IPS DF 6.9 (cell line): ENCODE data around the gene AIFM3.
"Not testable (repeated sequence)": the region's sequence is repeated elsewhere in the genome, so short reads cannot be mapped to it uniquely, and the experiment has no call there.

Experiments used
- DNase-seq: peaks from one replicate; pipeline ENCODE4 v3.0.0-alpha.2; 2013; ENCODE audit warnings: low read depth, low spot score
- H3K27ac ChIP-seq: one replicate; pipeline ENCODE4 v1.5.1; 2013; ENCODE audit warnings: low read length, control low read depth
- H3K27me3 ChIP-seq: 2 replicates; pipeline ENCODE4 v1.6.1; 2013; ENCODE audit warnings: mild to moderate bottlenecking, low read length; ENCODE audit not compliant: control insufficient read depth, insufficient read depth
- H3K36me3 ChIP-seq: 2 replicates; pipeline ENCODE4 v1.6.1; 2013; ENCODE audit warnings: low read length; ENCODE audit not compliant: control insufficient read depth, insufficient read depth
- H3K4me1 ChIP-seq: 2 replicates; pipeline ENCODE4 v1.6.1; 2013; ENCODE audit warnings: low read length; ENCODE audit not compliant: control insufficient read depth, insufficient read depth
- H3K4me3 ChIP-seq: 2 replicates; pipeline ENCODE4 v1.5.1; 2013; ENCODE audit warnings: mild to moderate bottlenecking, low read length
- H3K9me3 ChIP-seq: 2 replicates; pipeline ENCODE4 v1.6.1; 2013; ENCODE audit warnings: low read length, inconsistent platforms; ENCODE audit not compliant: control insufficient read depth, insufficient read depth
- WGBS: extraction: QIAGEN DNeasy Blood & Tissue Kit; methylation state at CpG from one replicate; pipeline ENCODE4 v1.1.7; 2013; ENCODE audit warnings: mixed read lengths, missing lambda C conversion rate; ENCODE audit not compliant: insufficient read length, insufficient coverage; 5-methylcytosine and 5-hydroxymethylcytosine counted together

The AIFM3 gene

DNA sequence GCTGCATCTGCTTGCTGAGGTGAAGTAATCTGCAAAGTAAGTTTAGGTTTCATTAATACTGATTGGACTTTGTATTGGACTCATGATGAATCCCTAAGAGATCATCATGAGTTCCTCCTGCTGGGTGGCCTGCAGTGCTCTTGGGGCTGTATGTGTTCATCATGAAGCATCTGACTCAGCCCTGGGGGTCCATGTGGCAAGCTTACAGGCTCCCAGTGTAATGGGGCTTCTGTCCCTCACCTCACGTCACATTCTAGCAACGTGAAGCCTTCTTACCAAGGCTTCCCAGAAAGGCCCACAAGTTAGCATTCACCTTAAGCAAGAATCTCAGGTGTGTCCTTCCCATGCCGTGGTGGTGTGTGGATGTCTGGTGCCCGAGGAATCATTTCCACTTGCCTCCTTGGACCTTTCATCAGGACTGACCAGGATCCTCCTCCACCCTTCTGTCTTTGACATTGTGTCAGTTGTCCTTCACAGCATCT lies 26.1 kb upstream of the AIFM3 start:
- no peak overlapping the region for H3K4me3 ChIP-seq
- no peak overlapping the region for H3K27ac ChIP-seq
- 0 out of 2 replicates have a peak, but pooled peaks cover 1% of the 10 kb centered on the region for H3K4me1 ChIP-seq
- H3K36me3 ChIP-seq, result peaks cover 3% of the 10 kb centered on the region
- H3K9me3 ChIP-seq, result no peaks in the 10 kb centered on the region
- no peak for DNase-seq
- no CpG with 5 or more reads among the region's 4 CpGs for WGBS
- H3K27me3 ChIP-seq, result no peaks in the 10 kb centered on the region

DNA sequence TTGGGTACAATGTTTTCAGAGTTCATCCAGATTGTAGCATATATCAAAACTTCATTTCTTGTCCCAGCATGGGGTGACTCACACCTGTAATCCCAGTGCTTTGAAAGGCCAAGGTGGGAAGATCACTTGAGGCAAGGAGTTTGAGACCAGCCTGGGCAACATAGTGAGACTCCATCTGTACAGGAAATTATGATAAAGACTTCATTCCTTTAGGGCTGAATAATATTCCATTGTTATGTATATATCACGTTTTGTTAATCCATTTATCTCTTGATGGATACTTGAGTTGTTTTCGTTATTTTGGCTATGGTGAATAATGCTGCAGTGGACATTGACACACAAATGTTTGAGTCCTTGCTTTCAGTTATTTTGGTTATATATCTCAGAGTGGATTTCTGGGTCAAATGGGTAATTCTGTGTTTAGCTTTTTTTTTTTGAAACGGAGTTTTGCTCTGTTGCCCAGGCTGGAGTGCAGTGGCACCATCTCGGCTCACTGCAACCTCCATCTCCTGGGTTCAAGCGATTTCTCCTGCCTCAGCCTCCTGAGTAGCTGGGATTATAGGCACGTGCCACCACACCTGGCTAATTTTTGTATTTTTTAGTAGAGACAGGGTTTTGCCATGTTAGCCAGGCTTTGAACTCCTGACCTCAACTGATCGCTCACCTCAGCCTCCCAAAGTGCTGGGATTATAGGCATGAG lies 24.7 kb upstream of the AIFM3 start:
- no CpG with 5 or more reads among the region's 7 CpGs for WGBS

GRCh38 chr22:20943104-20943933 lies 23.7 kb upstream of the AIFM3 start:
- Histone ChIP-seq H3K9me3 (no peaks in the 10 kb centered on the region), H3K4me1 (no peaks in the 10 kb centered on the region), H3K27me3 (no peaks in the 10 kb centered on the region), H3K4me3 (no peak overlapping the region), H3K27ac (no peak overlapping the region), H3K36me3 (no peaks in the 10 kb centered on the region)
- no peak for DNase-seq
- no CpG with 5 or more reads among the region's 8 CpGs for WGBS

More for the DNA sequence above, 24.7 kb upstream of the AIFM3 start:
- not testable (repeated sequence) for DNase-seq, H3K27me3 ChIP-seq, H3K27ac ChIP-seq, H3K4me1 ChIP-seq, H3K36me3 ChIP-seq, H3K9me3 ChIP-seq, H3K4me3 ChIP-seq

DNA sequence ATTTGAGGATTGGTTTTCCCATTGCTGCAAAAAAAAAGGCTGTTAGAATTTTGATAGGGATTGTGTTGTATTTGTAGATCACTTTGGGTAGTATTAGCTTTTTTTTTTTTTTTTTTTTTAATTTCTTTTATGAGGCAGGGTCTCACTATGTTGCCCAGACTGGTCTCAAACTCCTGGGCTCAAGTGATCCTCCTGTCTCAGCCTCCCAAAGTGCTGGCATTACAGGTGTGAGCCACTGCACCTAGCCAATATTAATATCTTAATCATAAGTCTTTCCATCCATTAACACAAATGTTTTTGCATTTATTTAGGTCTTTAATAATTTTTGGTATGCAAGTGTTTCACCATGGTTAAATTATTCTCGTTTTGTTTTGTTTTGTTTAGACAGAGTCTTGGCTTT lies 23.0 kb upstream of the AIFM3 start:
- no peaks in the 10 kb centered on the region for H3K4me1 ChIP-seq
- no peaks in the 10 kb centered on the region for H3K27me3 ChIP-seq
- DNase-seq, result no peak
- no peak overlapping the region for H3K27ac ChIP-seq
- H3K4me3 ChIP-seq, result no peak overlapping the region
- no peaks in the 10 kb centered on the region for H3K36me3 ChIP-seq
- H3K9me3 ChIP-seq, result no peaks in the 10 kb centered on the region
- no CpG with 5 or more reads among the region's 1 CpG for WGBS

DNA sequence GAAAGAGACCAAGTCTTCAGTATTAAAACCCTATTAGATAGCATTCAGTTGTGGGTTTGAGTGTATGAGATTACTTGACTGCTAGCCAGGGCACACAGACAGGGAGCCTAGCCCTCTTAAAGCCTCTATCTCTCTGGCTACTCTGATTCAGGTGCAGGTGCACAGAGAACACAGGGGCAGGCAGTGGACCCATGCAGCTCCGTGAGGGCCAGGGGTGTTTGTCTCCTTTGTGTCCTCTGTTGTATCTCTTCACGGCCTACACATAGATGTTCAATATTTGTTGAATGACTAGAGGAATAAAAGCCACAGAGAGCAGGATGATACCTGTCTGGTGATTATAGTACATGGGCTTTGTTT lies 21.5 kb upstream of the AIFM3 start:
- no peaks in the 10 kb centered on the region for H3K4me1 ChIP-seq
- peaks cover 8% of the 10 kb centered on the region; the same call in 1 of the 2 replicates for H3K36me3 ChIP-seq

DNA sequence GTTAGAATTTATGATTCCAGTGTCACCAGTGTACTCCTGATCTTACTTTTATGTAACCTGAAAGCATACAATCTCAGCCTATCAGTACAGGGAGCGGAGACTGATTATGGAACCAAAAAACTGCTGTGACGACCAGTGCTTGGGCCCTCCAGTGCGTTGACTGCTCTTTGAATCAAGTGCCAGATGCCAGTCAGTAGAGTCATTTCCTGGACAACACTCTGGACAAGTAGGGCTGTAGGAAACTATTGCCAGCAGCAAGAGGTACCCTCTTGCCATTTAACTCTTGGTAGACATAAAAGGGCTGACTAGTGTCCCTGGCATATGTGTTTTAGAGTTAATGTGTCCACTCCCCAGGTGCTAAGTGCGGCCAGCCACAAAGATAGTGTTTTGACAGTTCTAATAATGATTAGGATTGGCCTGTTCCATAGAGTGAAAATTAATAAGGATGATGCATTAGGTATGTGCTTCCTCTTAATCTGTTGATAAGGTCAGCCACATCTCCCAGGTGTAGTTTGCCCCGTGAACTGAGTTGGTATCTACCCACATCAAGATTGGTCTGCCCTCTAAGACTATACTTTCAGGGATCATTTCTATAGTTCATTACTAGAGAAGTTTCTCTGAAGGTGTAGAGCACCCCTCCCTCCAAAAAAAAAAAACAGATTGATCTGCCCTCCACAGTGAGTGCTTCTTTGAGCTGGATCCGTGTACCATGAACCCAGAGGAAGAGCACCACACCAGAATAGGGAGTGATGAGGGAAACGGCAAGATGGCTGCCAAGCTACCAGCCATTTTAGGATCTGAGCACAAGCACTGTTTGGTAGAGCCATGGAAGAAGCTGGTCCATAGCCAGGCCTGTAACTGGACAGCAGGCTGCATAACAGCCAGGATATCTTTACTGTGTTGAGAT lies 20.7 kb upstream of the AIFM3 start:
- no CpG with 5 or more reads among the region's 7 CpGs for WGBS
- Histone ChIP-seq H3K27me3 (no peaks in the 10 kb centered on the region), H3K36me3 (peaks cover 13% of the 10 kb centered on the region; the same call in 1 of the 2 replicates), H3K4me1 (no peaks in the 10 kb centered on the region), H3K9me3 (no peaks in the 10 kb centered on the region), H3K4me3 (no peak overlapping the region), H3K27ac (no peak overlapping the region)
- no peak for DNase-seq

More for the DNA sequence above, 21.5 kb upstream of the AIFM3 start:
- no peaks in the 10 kb centered on the region for H3K27me3 ChIP-seq
- DNase-seq, result no peak
- H3K9me3 ChIP-seq, result no peaks in the 10 kb centered on the region
- H3K27ac ChIP-seq, result no peak overlapping the region
- no CpG with 5 or more reads among the region's 2 CpGs for WGBS
- H3K4me3 ChIP-seq, result no peak overlapping the region

GRCh38 chr22:20946991-20947390 lies 20.1 kb upstream of the AIFM3 start:
- Histone ChIP-seq H3K27ac (no peak overlapping the region), H3K4me3 (no peak overlapping the region), H3K36me3 (peaks cover 15% of the 10 kb centered on the region; the same call in 1 of the 2 replicates), H3K27me3 (no peaks in the 10 kb centered on the region), H3K4me1 (no peaks in the 10 kb centered on the region), H3K9me3 (no peaks in the 10 kb centered on the region)
- no peak for DNase-seq
- no CpG with 5 or more reads among the region's 1 CpG for WGBS

DNA sequence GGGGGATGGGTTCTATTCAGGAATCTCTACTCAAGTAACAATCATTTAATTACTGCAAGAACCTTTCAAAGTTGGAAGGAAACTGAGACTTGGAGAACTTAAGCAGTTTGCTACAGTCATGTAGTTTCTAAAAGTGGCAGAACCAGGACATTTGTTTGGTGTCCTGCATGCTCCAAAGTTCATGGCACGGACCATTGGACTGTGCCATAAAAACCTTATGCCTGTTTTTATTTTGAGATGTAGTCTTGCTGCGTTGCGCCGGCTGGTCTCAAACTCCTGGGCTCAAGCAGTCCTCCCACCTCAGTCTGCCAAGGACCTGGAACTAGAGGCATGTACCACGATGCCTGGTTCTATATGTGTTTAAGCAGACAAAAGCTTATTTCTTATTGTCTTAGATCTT lies 18.6 kb upstream of the AIFM3 start:
- WGBS, result no CpG with 5 or more reads among the region's 5 CpGs
- H3K36me3 ChIP-seq, result peaks cover 18% of the 10 kb centered on the region; the same call in 1 of the 2 replicates

GRCh38 chr22:20948989-20949388 lies 18.1 kb upstream of the AIFM3 start:
- peaks cover 18% of the 10 kb centered on the region; the same call in 1 of the 2 replicates for H3K36me3 ChIP-seq

More for the DNA sequence above, 18.6 kb upstream of the AIFM3 start:
- Histone ChIP-seq H3K4me3 (no peak overlapping the region), H3K27ac (no peak overlapping the region), H3K27me3 (no peaks in the 10 kb centered on the region), H3K9me3 (no peaks in the 10 kb centered on the region), H3K4me1 (no peaks in the 10 kb centered on the region)
- DNase-seq, result no peak

GRCh38 chr22:20949698-20950183 lies 17.3 kb upstream of the AIFM3 start:
- no peak overlapping the region for H3K4me3 ChIP-seq

More at GRCh38 chr22:20948989-20949388, 18.1 kb upstream of the AIFM3 start:
- no peaks in the 10 kb centered on the region for H3K4me1 ChIP-seq
- H3K27me3 ChIP-seq, result no peaks in the 10 kb centered on the region
- WGBS, result no CpG with 5 or more reads among the region's 5 CpGs
- no peaks in the 10 kb centered on the region for H3K9me3 ChIP-seq
- no peak overlapping the region for H3K27ac ChIP-seq
- no peak overlapping the region for H3K4me3 ChIP-seq
- no peak for DNase-seq

More at GRCh38 chr22:20949698-20950183, 17.3 kb upstream of the AIFM3 start:
- WGBS, result no CpG with 5 or more reads among the region's 13 CpGs
- H3K36me3 ChIP-seq, result peaks cover 18% of the 10 kb centered on the region; the same call in 1 of the 2 replicates
- no peaks in the 10 kb centered on the region for H3K9me3 ChIP-seq
- DNase-seq, result no peak
- no peak overlapping the region for H3K27ac ChIP-seq
- H3K27me3 ChIP-seq, result no peaks in the 10 kb centered on the region
- H3K4me1 ChIP-seq, result no peaks in the 10 kb centered on the region
